OCI-LY7 (cell line): ENCODE data around the gene VSX1.

Experiments used
- EZH2phosphoT487 ChIP-seq: fragments of 200-600 bp; sonication (generic); IDR thresholded peaks from 2 replicates; pipeline ENCODE4 v1.6.1; 2018; ENCODE audit warnings: low read depth, borderline replicate concordance, mild to moderate bottlenecking, mixed run types, antibody characterized with exemption, low read length, moderate library complexity, mixed read lengths
- TF ChIP-seq, protein P1 (sequence below): fragments of 200-600 bp; sonication (generic); conservative IDR thresholded peaks from 2 replicates; pipeline ENCODE4 v1.5.1; 2014; ENCODE audit warnings: mild to moderate bottlenecking, antibody characterized with exemption, low read length, moderate library complexity, mixed read lengths

DNA sequence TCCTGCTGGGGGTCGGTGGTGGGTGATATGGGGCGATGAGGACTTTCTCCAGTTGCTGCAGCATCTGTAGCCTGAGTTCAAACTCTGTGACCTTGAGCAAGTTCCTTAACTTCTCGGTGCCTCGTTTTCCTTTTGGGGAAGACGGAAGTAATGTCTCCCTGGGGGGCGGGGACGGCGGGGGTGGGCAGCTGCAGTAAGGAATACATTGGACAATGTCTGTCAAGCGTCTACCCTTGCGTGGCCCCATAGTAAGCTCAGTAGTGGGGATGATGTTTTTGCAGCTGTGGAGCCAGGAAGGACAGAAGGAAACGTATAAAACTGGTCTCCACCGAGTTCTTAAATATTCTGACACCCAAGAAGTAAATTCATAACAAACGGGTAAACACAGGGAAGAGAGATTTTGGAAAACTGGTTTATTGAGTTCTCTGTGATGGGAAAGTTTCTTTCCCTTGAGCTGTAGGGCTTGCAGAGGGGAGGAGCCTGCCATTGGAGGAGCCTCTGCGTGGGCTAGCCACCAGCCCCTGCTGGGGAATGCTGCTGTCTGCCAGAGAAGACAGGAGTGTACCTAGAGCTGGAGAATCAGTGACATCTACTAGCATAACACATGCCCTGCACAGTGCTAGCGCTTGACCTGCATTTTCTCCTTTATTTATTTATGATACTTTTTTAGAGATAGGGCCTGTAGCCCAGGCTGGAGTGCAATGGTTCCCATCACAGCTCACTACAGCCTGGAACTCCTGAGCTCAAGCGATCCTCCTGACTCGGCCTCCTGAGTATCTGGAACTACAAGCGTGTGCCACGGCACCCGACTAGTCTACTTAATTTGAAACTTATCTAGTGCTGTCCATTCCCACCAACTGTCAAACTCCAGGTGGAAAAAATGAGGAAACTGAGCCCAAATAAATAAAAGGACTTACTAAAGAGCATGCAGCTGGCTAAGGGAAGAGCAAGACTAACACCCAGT is 22.8 kb downstream of the VSX1 start:
- TF ChIP-seq, protein P1, sequence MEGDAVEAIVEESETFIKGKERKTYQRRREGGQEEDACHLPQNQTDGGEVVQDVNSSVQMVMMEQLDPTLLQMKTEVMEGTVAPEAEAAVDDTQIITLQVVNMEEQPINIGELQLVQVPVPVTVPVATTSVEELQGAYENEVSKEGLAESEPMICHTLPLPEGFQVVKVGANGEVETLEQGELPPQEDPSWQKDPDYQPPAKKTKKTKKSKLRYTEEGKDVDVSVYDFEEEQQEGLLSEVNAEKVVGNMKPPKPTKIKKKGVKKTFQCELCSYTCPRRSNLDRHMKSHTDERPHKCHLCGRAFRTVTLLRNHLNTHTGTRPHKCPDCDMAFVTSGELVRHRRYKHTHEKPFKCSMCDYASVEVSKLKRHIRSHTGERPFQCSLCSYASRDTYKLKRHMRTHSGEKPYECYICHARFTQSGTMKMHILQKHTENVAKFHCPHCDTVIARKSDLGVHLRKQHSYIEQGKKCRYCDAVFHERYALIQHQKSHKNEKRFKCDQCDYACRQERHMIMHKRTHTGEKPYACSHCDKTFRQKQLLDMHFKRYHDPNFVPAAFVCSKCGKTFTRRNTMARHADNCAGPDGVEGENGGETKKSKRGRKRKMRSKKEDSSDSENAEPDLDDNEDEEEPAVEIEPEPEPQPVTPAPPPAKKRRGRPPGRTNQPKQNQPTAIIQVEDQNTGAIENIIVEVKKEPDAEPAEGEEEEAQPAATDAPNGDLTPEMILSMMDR = no peak
- no peak for TF ChIP-seq EZH2phosphoT487
